Kidney epithelial cell (primary cell): ENCODE data around the gene PLAC9. TPM values are rescaled to one million over a fixed set of nuclear protein-coding genes. Genes with fewer than 3 reads are reported as not detected.

Source experiments
- DNase-seq: peaks from one replicate; pipeline ENCODE4 v3.0.0-alpha.2; 2010; ENCODE audit warnings: low read depth
- H3K27me3 ChIP-seq: 2 replicates; pipeline ENCODE4 v1.6.0; 2011; ENCODE audit warnings: low read length; ENCODE audit not compliant: control insufficient read depth, insufficient read depth
- H3K36me3 ChIP-seq: 2 replicates; pipeline ENCODE4 v1.5.1; 2011; ENCODE audit warnings: low read length; ENCODE audit not compliant: control insufficient read depth, insufficient read depth
- H3K4me3 ChIP-seq: 2 replicates; pipeline ENCODE4 v1.5.1; 2011; ENCODE audit warnings: low read depth, mild to moderate bottlenecking, control low read depth, low read length
- CTCF ChIP-seq: IDR thresholded peaks from 2 replicates; pipeline ENCODE4 v1.5.1; 2011; ENCODE audit warnings: mild to moderate bottlenecking, moderate library complexity, low read length, control low read depth, inconsistent platforms; ENCODE audit not compliant: insufficient read depth, poor library complexity, severe bottlenecking
- total RNA-seq: library from RNA; depleted of rRNA; stranded (reverse); fragments of >200 nt; gene quantifications from 2 replicates; pipeline ENCODE4 v1.2.3, GENCODE V29; 2015

PLAC9 gene
- total RNA-seq, 1 donor from 2014 or later, result not detected

GRCh38 chr10:80184291-80184690 is 51.8 kb downstream of the PLAC9 start:
- Histone ChIP-seq H3K4me3 (no peak overlapping the region), H3K27me3 (no peaks in the 10 kb centered on the region), H3K36me3 (no peaks in the 10 kb centered on the region)
- no peak for DNase-seq
- no peak for TF ChIP-seq CTCF

GRCh38 chr10:80185578-80186299 is 53.2 kb downstream of the PLAC9 start:
- no peak for DNase-seq
- no peak overlapping the region for H3K4me3 ChIP-seq
- TF ChIP-seq CTCF, result no peak
- H3K36me3 ChIP-seq, result no peaks in the 10 kb centered on the region
- no peaks in the 10 kb centered on the region for H3K27me3 ChIP-seq

GRCh38 chr10:80186364-80187012 is 54.0 kb downstream of the PLAC9 start:
- no peak for DNase-seq
- no peaks in the 10 kb centered on the region for H3K36me3 ChIP-seq
- no peak for TF ChIP-seq CTCF

GRCh38 chr10:80187060-80187459 is 54.5 kb downstream of the PLAC9 start:
- Histone ChIP-seq H3K27me3 (no peaks in the 10 kb centered on the region), H3K36me3 (peaks cover 1% of the 10 kb centered on the region), H3K4me3 (no peak overlapping the region)
- TF ChIP-seq CTCF, result no peak
- no peak for DNase-seq

More at GRCh38 chr10:80186364-80187012, 54.0 kb downstream of the PLAC9 start:
- Histone ChIP-seq H3K4me3 (no peak overlapping the region), H3K27me3 (no peaks in the 10 kb centered on the region)

GRCh38 chr10:80187465-80188409 is 55.2 kb downstream of the PLAC9 start:
- H3K36me3 ChIP-seq, result peaks cover 1% of the 10 kb centered on the region
- no peak for TF ChIP-seq CTCF
- no peak for DNase-seq

More at GRCh38 chr10:80187465-80188409, 55.2 kb downstream of the PLAC9 start:
- H3K4me3 ChIP-seq, result no peak overlapping the region
- H3K27me3 ChIP-seq, result no peaks in the 10 kb centered on the region
